Sigmoid colon (tissue), 4 donors: ENCODE results near the gene ZNF839.
"Not testable (repeated sequence)": the region's sequence is repeated elsewhere in the genome, so short reads cannot be mapped to it uniquely, and the experiment has no call there.

Experiments used
- CTCF ChIP-seq, 4 experiments: fragments of 450-650 bp in 3 of 4; fragments of 200-600 bp in 1 of 4; IDR thresholded peaks; one replicate each; pipeline ENCODE4 v1.5.1; 2016 to 2019; ENCODE audit warnings: antibody characterized with exemption in 4 of 4, mild to moderate bottlenecking in 3 of 4, moderate library complexity in 2 of 4
- EP300 ChIP-seq, 4 donors: sonication (generic); formaldehyde crosslinking; IDR thresholded peaks; one replicate each; pipeline ENCODE4 v1.6.1; 2017; ENCODE audit warnings: antibody characterized with exemption in 4 of 4
- POLR2A ChIP-seq, 2 donors: fragments of 450-650 bp; IDR thresholded peaks; one replicate each; pipeline ENCODE4 v1.6.1; 2016; ENCODE audit warnings: antibody characterized with exemption in 2 of 2, mild to moderate bottlenecking in 2 of 2, moderate library complexity in 2 of 2
- POLR2AphosphoS5 ChIP-seq, 4 donors: sonication (generic); formaldehyde crosslinking; IDR thresholded peaks; one replicate each; pipeline ENCODE4 v1.6.1; 2017; ENCODE audit warnings: antibody characterized with exemption in 4 of 4

- TF ChIP-seq POLR2A, CTCF, EP300, POLR2AphosphoS5 (IDR thresholded peaks at IDR 0.05): not testable (repeated sequence)
Observed at GRCh38 chr14:102351593-102351992, 32.0 kb downstream of the ZNF839 start.
